GM12878 (cell line): ENCODE data around the gene NUP85. TPM values are rescaled to one million over a fixed set of nuclear protein-coding genes. Genes with fewer than 3 reads are reported as not detected.

Source experiments
- ATAC-seq: fragments of 200-7000 bp; cut with Tn5 transposase; 3 replicates; pipeline ENCODE4 v1.9.1; 2020; ENCODE audit warnings: mild to moderate bottlenecking, moderate library complexity
- BruUV-seq: library from RNA; stranded (reverse); fragments of 400-500 nt; replicated peaks from 2 replicates; lab custom pipeline; 2021; lab: Mats Ljungman, UMichigan
- CTCF ChIA-PET: fragments of 300-600 bp; sonication (Branson Sonifier 250); formaldehyde crosslinking; extraction: SDS; loops from one replicate; lab custom pipeline; 2021; ENCODE audit warnings: inconsistent platforms; lab: Yijun Ruan, JAX
- POLR2A ChIA-PET: fragments of 350-600 bp; formaldehyde crosslinking; extraction: SDS; loops from one replicate; lab custom pipeline; 2021; ENCODE audit warnings: inconsistent platforms; lab: Charles Lee
- RAD21 ChIA-PET: fragments of 300-600 bp; sonication (Branson Sonifier 250); formaldehyde crosslinking; loops from one replicate; lab custom pipeline; 2023; ENCODE audit warnings: antibody characterized with exemption; ENCODE audit not compliant: unreplicated experiment; lab: Charles Lee
- SMC1A ChIA-PET: fragments of 300-600 bp; sonication (Branson Sonifier 250); formaldehyde crosslinking; loops from one replicate; lab custom pipeline; 2023; ENCODE audit not compliant: unreplicated experiment, uncharacterized antibody; lab: Charles Lee
- DNase-seq: peaks from one replicate; pipeline ENCODE4 v3.0.0-alpha.2; 2011; ENCODE audit warnings: low read depth, low spot score
- FAIRE-seq: peaks from 3 replicates; lab custom pipeline; 2011; peaks lifted over from hg19 to GRCh38; lab: Jason Lieb, UNC
- H2AFZ ChIP-seq: 2 replicates; pipeline ENCODE4 v1.6.0; 2011; ENCODE audit warnings: low read depth, low read length, control low read depth; ENCODE audit not compliant: control insufficient read depth
- H3K27ac ChIP-seq: 2 replicates; pipeline ENCODE4 v1.5.1; 2011; ENCODE audit warnings: control low read depth; ENCODE audit not compliant: control insufficient read depth, insufficient read depth
- H3K27me3 ChIP-seq, 2 experiments: replicated peaks in 1 of 2; 2 replicates each; pipeline versions ENCODE4 v1.6.0 to v1.6.1; 2011; ENCODE audit warnings: low read length in 1 of 2; ENCODE audit not compliant: control insufficient read depth in 2 of 2, insufficient read depth in 2 of 2
- H3K36me3 ChIP-seq, 2 experiments: 2 replicates each; pipeline ENCODE4 v1.5.1; 2011; ENCODE audit warnings: low read length in 1 of 2; ENCODE audit not compliant: control insufficient read depth in 2 of 2, insufficient read depth in 2 of 2
- H3K4me1 ChIP-seq: 2 replicates; pipeline ENCODE4 v1.6.1; 2011; ENCODE audit warnings: mild to moderate bottlenecking, low read length, moderate library complexity, mixed read lengths; ENCODE audit not compliant: control insufficient read depth, insufficient read depth
- H3K4me2 ChIP-seq: 2 replicates; pipeline ENCODE4 v1.6.0; 2011; ENCODE audit warnings: control low read depth; ENCODE audit not compliant: control insufficient read depth, insufficient read depth
- H3K4me3 ChIP-seq: fragments of 200-600 bp; sonication (generic); 2 replicates; pipeline ENCODE4 v1.5.1; 2016
- H3K79me2 ChIP-seq: 2 replicates; pipeline ENCODE4 v1.6.0; 2011; ENCODE audit warnings: low read length; ENCODE audit not compliant: control insufficient read depth, insufficient read depth
- H3K9ac ChIP-seq: 2 replicates; pipeline ENCODE4 v1.8.0; 2011; ENCODE audit warnings: low read length, control low read depth, mixed read lengths; ENCODE audit not compliant: control insufficient read depth, insufficient read depth
- H3K9me3 ChIP-seq: replicated peaks from 3 replicates; pipeline ENCODE4 v1.5.1; 2011; ENCODE audit warnings: mild to moderate bottlenecking, low read length; ENCODE audit not compliant: control insufficient read depth, insufficient read depth
- H4K20me1 ChIP-seq: 2 replicates; pipeline ENCODE4 v1.6.0; 2011; ENCODE audit not compliant: control insufficient read depth, insufficient read depth
- ATF7 ChIP-seq: fragments of 450-650 bp; IDR thresholded peaks from 2 replicates; pipeline ENCODE4 v1.6.1; 2016; ENCODE audit warnings: low read depth, mild to moderate bottlenecking
- IRF4 ChIP-seq: IDR thresholded peaks from 2 replicates; pipeline ENCODE4 v1.6.1; 2011; ENCODE audit warnings: low read depth, low read length
- JUNB ChIP-seq: IDR thresholded peaks from 2 replicates; pipeline ENCODE4 v1.6.1; 2016; ENCODE audit warnings: antibody characterized with exemption, mild to moderate bottlenecking
- JUND ChIP-seq: IDR thresholded peaks from 2 replicates; pipeline ENCODE4 v1.6.1; 2012; ENCODE audit warnings: low read depth, mild to moderate bottlenecking, low read length, improper control_type of control experiment, moderate library complexity
- MYC ChIP-seq: IDR thresholded peaks from 2 replicates; pipeline ENCODE4 v1.6.1; 2011; ENCODE audit warnings: mild to moderate bottlenecking, low read length, moderate library complexity, inconsistent platforms; ENCODE audit not compliant: insufficient read depth, insufficient replicate concordance, insufficient read length, severe bottlenecking
- NFYB ChIP-seq: IDR thresholded peaks from 2 replicates; pipeline ENCODE4 v1.6.1; 2011; ENCODE audit warnings: low read depth, mild to moderate bottlenecking, low read length, improper control_type of control experiment, moderate library complexity; ENCODE audit not compliant: insufficient read depth
- PML ChIP-seq: IDR thresholded peaks from 2 replicates; pipeline ENCODE4 v1.6.1; 2012; ENCODE audit warnings: low read length, inconsistent platforms
- POLR2AphosphoS5 ChIP-seq: IDR thresholded peaks from 2 replicates; pipeline ENCODE4 v1.6.1; 2011; ENCODE audit warnings: mild to moderate bottlenecking, low read length, inconsistent platforms
- RB1 ChIP-seq: fragments of 450-650 bp; formaldehyde crosslinking; IDR thresholded peaks from 2 replicates; pipeline ENCODE4 v1.6.1; 2017; ENCODE audit warnings: mild to moderate bottlenecking, borderline replicate concordance
- RUNX3 ChIP-seq: IDR thresholded peaks from 2 replicates; pipeline ENCODE4 v1.6.1; 2012; ENCODE audit warnings: low read length, inconsistent platforms
- SP1 ChIP-seq: IDR thresholded peaks from one replicate; pipeline ENCODE4 v1.6.1; 2011; ENCODE audit warnings: low read depth, low read length
- SREBF1 ChIP-seq: IDR thresholded peaks from 2 replicates; pipeline ENCODE4 v1.6.1; 2012; ENCODE audit warnings: mild to moderate bottlenecking, low read length
- SRF ChIP-seq, 2 experiments: IDR thresholded peaks; 2 replicates each; pipeline ENCODE4 v1.6.1; 2011; ENCODE audit warnings: low read depth in 2 of 2, low read length in 2 of 2, mild to moderate bottlenecking in 1 of 2, moderate library complexity in 1 of 2
- ZBTB4 ChIP-seq: fragments of 450-650 bp; formaldehyde crosslinking; IDR thresholded peaks from 2 replicates; pipeline ENCODE4 v1.4.0; 2022; ENCODE audit warnings: mild to moderate bottlenecking, moderate library complexity
- ZNF687 ChIP-seq: fragments of 450-650 bp; IDR thresholded peaks from 2 replicates; pipeline ENCODE4 v1.6.1; 2017; ENCODE audit warnings: mild to moderate bottlenecking, moderate library complexity
- WGBS: methylation state at CpG from one replicate; pipeline ENCODE4 v1.1.6; 2016; ENCODE audit warnings: low lambda C conversion rate; ENCODE audit not compliant: insufficient replicate concordance, insufficient coverage; ENCODE audit errors: missing lambda C conversion rate; 5-methylcytosine and 5-hydroxymethylcytosine counted together
- in situ Hi-C: fragments of 300-500 bp; cut with MboI; formaldehyde crosslinking; loops from 9 replicates; pipeline ENCODE4 v1.14.3; 2018; ENCODE audit warnings: mixed read lengths
- intact Hi-C: fragments of 100-400 bp; cut with micrococcal nuclease; formaldehyde crosslinking; loops from one replicate; pipeline ENCODE4 v1.14.2; 2022; ENCODE audit not compliant: unreplicated experiment
- polyA plus RNA-seq, 11 experiments: library from polyadenylated mRNA; depleted of rRNA in 4 of 11; unstranded in 6 of 11; stranded (reverse) in 5 of 11; fragments of >200 nt; fragmentation: Nextera tagmentation in 4 of 11; fragmentation: Illumina TruSeq in 1 of 11; extraction: Ambion mirVana in 4 of 11; extraction: Trizol in 1 of 11; gene quantifications; 1 replicate in 1 of 11; 2 replicates in 10 of 11; pipeline versions ENCODE4 v1.2.1 to v1.2.3, GENCODE V29; 2011 to 2016; ENCODE audit warnings: inconsistent platforms in 2 of 11, missing spikeins in 2 of 11, low read depth in 1 of 11
- total RNA-seq, 4 experiments: library from RNA; depleted of rRNA in 3 of 4; stranded (reverse); fragments of >200 nt in 3 of 4; fragmentation: Illumina TruSeq in 1 of 4; extraction: Trizol in 1 of 4; gene quantifications; 2 replicates each; pipeline versions ENCODE4 v1.2.1 to v1.2.3, GENCODE V29; 2013 to 2021

Gene NUP85
- total and polyA plus RNA-seq, 10 of the 15 experiments (the other 5 are each of a cell fraction or from before 2014, with no cell fraction given) = 54.0 to 135 (median 95.4) TPM

GRCh38 chr17:75260641-75261335, 55.3 kb downstream of the NUP85 start:
- peak overlapping the region; percentile 95 for H3K4me2 ChIP-seq
- no peaks in the 10 kb centered on the region for H4K20me1 ChIP-seq
- peak overlapping the region; percentile 99 for H3K27ac ChIP-seq
- H3K4me3 ChIP-seq = peak overlapping the region; percentile 86
- H3K27me3 ChIP-seq = no peaks in the 10 kb centered on the region
- CTCF ChIA-PET = interaction anchor here (0.5 to 4.8 kb wide), 20 partner anchors 10 to 299 kb away, joined by 3 to 58 read pairs (median 4); partner anchors contain the start of genes MIF4GD, SLC25A19 and TMEM94
- in situ Hi-C loops (no loop called here), intact Hi-C loops (loop anchor here (10.0 kb wide), 1 partner anchor 254 kb away; the partner anchor contains the start of genes CASKIN2 and TSEN54)
- POLR2A ChIA-PET = interaction anchor here (0.7 to 4.8 kb wide), 11 partner anchors 11 to 428 kb away, joined by 3 to 81 read pairs (median 5); partner anchors contain the start of genes ARMC7, MIF4GD and SLC25A19
- RAD21 ChIA-PET = interaction anchor here (0.7 to 3.5 kb wide), 13 partner anchors 9 to 182 kb away, joined by 3 to 43 read pairs (median 4); partner anchors contain the start of genes MIF4GD, NUP85 and SLC25A19
- FAIRE-seq (no peak), DNase-seq (no peak), ATAC-seq (peak; percentile 58)
- H3K9ac ChIP-seq = peak overlapping the region; percentile 100
- SMC1A ChIA-PET = interaction anchor here (0.8 to 5.0 kb wide), 13 partner anchors 8 to 148 kb away, joined by 3 to 62 read pairs (median 3); partner anchors contain the start of genes MIF4GD, NUP85 and SLC25A19
- H3K4me1 ChIP-seq = peaks cover 9% of the 10 kb centered on the region
- under 1% methylated on average over 31 of the region's 31 CpGs for WGBS
- peaks cover 5 to 8% of the 10 kb centered on the region in 2 experiments for H3K36me3 ChIP-seq
- no peaks in the 10 kb centered on the region for H3K9me3 ChIP-seq
- H3K79me2 ChIP-seq = peaks cover 55% of the 10 kb centered on the region
- peak overlapping the region; percentile 97 for H2AFZ ChIP-seq
- TSS peak; percentile 79 for BruUV-seq
- TF ChIP-seq MYC (no peak), JUND (no peak), PML (no peak), JUNB (no peak), ZNF687 (no peak), ZBTB4 (CRISPR knock-in tag) (no peak), NFYB (no peak), RB1 (no peak), IRF4 (no peak), POLR2AphosphoS5 (no peak), SRF (IDR thresholded peaks at IDR 0.05; ENCODE audit: low read depth in 2 of 2, low read length in 2 of 2) (no peak), SREBF1 (no peak), RUNX3 (peak; percentile 86), SP1 (no peak), ATF7 (0 out of 2 replicates have a peak, but pooled peaks have one; percentile 9)
